ENCODE data around the gene ALPK1. TPM values are rescaled to one million over a fixed set of nuclear protein-coding genes. Genes with fewer than 3 reads are reported as not detected.
"Not testable (repeated sequence)": the region's sequence is repeated elsewhere in the genome, so short reads cannot be mapped to it uniquely, and the experiment has no call there.

The ALPK1 gene
- total and polyA plus RNA-seq, 2 donors = 11.8 to 34.0 TPM

DNA sequence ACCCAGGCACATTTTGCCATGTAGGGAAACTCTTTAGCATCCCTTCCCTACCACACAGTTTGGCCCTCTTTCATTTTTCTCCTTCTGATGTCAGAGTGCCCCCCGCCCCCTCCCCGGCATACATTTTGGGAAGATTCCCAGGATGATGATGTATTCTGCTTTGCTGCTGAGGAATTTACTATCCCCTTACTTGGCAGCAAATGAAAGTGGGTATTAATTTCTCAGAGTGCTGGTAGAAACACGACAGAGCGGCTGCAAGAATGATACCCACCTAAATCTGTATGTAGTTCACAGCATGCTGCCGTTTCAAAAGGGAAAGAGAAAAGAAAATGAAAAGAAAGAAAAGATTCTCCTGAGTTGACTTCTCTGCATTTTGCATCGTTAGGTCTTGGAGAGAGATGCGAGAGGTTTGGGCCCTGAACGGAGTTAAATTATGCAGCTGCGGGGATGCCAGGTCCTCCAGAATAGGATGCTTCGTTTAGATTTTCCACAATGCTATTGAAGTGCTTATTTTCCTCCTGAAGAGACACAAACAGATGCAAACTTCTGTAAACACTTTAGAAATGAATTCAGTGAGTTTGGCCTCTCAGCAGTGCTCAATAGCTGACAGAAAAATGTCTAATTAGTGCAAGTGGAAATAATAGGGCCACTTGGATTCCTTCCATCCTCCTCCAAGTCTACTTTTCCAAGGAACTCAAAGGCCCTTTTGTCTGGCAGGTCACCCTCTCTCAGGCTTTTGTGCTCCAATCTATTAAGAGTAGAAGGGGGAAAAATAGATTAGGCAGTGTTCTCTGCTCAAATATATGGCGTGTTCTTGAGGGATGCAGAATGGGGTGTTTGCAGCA lies 106.2 kb downstream of the ALPK1 start:
- no peaks in the 10 kb centered on the region for H3K4me1 ChIP-seq (ENCODE audit: insufficient read depth)
- 29% methylated on average over 11 of the region's 11 CpGs for WGBS
- DNase-seq (ENCODE audit: extremely low spot score) = peak; percentile 10
- H3K36me3 ChIP-seq (ENCODE audit: insufficient read depth) = no peaks in the 10 kb centered on the region
- H3K4me3 ChIP-seq (ENCODE audit: low read depth, low read length) = no peak overlapping the region
- H3K27ac ChIP-seq (ENCODE audit: low read depth) = no peak overlapping the region

DNA sequence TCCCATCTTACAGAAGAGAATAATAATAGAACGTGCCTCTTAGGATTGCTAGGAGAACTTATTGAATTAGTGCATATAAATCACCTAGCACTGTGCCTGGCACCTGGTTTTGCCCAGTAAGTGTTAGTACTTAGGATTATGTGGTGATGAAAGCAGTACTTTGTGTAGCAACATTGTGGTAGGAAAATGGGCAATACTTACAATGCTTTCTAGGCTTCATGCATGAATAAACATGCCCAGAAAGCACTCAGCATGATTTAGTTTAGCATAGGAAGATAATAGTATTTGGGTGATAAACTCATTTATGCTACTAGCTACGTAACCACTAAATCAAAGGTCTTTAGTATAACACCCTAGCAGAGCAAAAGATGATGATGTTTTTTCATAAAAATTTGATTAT lies 113.2 kb downstream of the ALPK1 start:
- no peak for DNase-seq (ENCODE audit: extremely low spot score)
- Histone ChIP-seq H3K4me1 (ENCODE audit: insufficient read depth) (no peaks in the 10 kb centered on the region), H3K27ac (ENCODE audit: low read depth) (no peak overlapping the region), H3K4me3 (ENCODE audit: low read depth, low read length) (no peak overlapping the region), H3K36me3 (ENCODE audit: insufficient read depth) (no peaks in the 10 kb centered on the region)
- 76% methylated on average over 2 of the region's 2 CpGs for WGBS

DNA sequence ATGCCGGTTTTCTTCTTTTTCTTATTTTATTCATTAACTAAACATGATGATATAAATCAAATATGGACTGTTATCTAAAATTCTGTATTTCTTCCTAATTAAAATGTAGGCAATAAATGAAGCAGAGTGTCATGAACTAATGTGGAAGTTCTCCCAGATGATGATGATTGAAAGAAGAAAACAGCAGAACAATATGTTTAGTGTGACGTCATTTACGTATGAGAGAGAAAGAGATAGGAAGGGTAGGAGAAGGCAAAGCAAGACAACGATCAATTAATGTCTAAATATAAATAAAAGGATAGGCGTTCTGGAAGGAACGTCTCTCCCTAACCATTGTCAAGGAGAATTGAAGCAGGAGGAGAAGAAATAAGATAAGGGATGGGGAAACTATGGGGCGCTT lies 113.6 kb downstream of the ALPK1 start:
- no peaks in the 10 kb centered on the region for H3K36me3 ChIP-seq (ENCODE audit: insufficient read depth)
- H3K4me1 ChIP-seq (ENCODE audit: insufficient read depth) = no peaks in the 10 kb centered on the region
- WGBS = 90% methylated on average over 7 of the region's 7 CpGs
- H3K4me3 ChIP-seq (ENCODE audit: low read depth, low read length) = no peak overlapping the region
- DNase-seq (ENCODE audit: extremely low spot score) = no peak
- H3K27ac ChIP-seq (ENCODE audit: low read depth) = no peak overlapping the region

GRCh38 chr4:112411781-112412550 lies 114.8 kb downstream of the ALPK1 start:
- Histone ChIP-seq H3K36me3 (ENCODE audit: insufficient read depth) (no peaks in the 10 kb centered on the region), H3K4me3 (ENCODE audit: low read depth, low read length) (no peak overlapping the region), H3K4me1 (ENCODE audit: insufficient read depth) (no peaks in the 10 kb centered on the region), H3K27ac (ENCODE audit: low read depth) (no peak overlapping the region)
- no peak for DNase-seq (ENCODE audit: extremely low spot score)
- WGBS = 78% methylated on average over 32 of the region's 32 CpGs

- no peaks in the 10 kb centered on the region for H3K36me3 ChIP-seq (ENCODE audit: insufficient read depth)
- WGBS = 95% methylated on average over 3 of the region's 3 CpGs
Observed at GRCh38 chr4:112416464-112416863, 119.3 kb downstream of the ALPK1 start.

DNA sequence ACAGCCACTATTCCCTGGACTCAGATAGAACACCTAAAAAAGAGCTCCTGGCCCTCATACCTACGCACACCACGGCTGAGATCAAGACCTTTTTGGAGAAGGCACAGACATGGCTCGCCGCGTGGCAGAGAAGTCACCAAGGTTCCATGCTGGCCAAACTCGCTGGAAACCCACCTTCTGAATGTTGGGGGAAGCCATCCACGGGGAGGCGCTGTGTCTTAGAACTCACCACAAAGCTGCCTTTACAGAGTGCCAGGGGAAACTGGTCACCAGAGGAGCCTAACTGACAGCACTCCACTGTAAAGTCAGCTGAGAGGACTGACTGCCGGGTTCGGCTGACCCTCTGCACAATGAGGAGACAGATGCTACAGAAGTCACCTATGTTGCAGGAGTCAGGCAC lies 120.9 kb downstream of the ALPK1 start:
- Histone ChIP-seq H3K27ac (ENCODE audit: low read depth) (no peak overlapping the region), H3K4me3 (ENCODE audit: low read depth, low read length) (no peak overlapping the region), H3K4me1 (ENCODE audit: insufficient read depth) (no peaks in the 10 kb centered on the region), H3K36me3 (ENCODE audit: insufficient read depth) (peaks cover 4% of the 10 kb centered on the region)
- DNase-seq (ENCODE audit: extremely low spot score) = no peak
- WGBS = 62% methylated on average over 10 of the region's 10 CpGs

More at GRCh38 chr4:112416464-112416863, 119.3 kb downstream of the ALPK1 start:
- Histone ChIP-seq H3K4me3 (ENCODE audit: low read depth, low read length) (no peak overlapping the region), H3K4me1 (ENCODE audit: insufficient read depth) (no peaks in the 10 kb centered on the region), H3K27ac (ENCODE audit: low read depth) (no peak overlapping the region)
- no peak for DNase-seq (ENCODE audit: extremely low spot score)

DNA sequence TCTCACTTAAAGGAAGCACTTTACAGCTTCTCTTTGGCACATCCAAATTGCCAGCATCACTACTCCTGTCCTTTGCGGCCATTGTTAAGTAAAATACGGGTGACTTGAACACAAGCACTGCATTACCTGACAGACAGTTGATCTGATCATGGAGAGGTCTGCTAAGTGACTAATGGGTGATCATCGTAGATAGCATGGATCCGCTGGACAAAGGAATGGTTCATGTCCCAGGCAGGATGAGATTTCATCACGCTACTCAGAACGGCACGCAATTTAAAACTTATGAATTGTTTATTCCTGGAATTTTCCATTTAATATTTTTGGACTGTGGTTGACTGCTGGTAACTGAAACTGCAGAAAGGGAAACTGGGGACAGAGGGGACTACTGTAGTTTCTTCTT lies 124.7 kb downstream of the ALPK1 start:
- WGBS = 85% methylated on average over 7 of the region's 7 CpGs
- peaks cover 4% of the 10 kb centered on the region for H3K36me3 ChIP-seq (ENCODE audit: insufficient read depth)
- H3K4me1 ChIP-seq (ENCODE audit: insufficient read depth) = no peaks in the 10 kb centered on the region
- no peak overlapping the region for H3K4me3 ChIP-seq (ENCODE audit: low read depth, low read length)
- no peak for DNase-seq (ENCODE audit: extremely low spot score)
- H3K27ac ChIP-seq (ENCODE audit: low read depth) = no peak overlapping the region

GRCh38 chr4:112422644-112423043 lies 125.5 kb downstream of the ALPK1 start:
- 80% methylated on average over 2 of the region's 2 CpGs for WGBS
- Histone ChIP-seq H3K4me1 (ENCODE audit: insufficient read depth) (no peaks in the 10 kb centered on the region), H3K4me3 (ENCODE audit: low read depth, low read length) (no peak overlapping the region), H3K27ac (ENCODE audit: low read depth) (no peak overlapping the region), H3K36me3 (ENCODE audit: insufficient read depth) (peaks cover 4% of the 10 kb centered on the region)
- no peak for DNase-seq (ENCODE audit: extremely low spot score)

- no peak for DNase-seq (ENCODE audit: extremely low spot score)
- WGBS = 94% methylated on average over 1 of the region's 1 CpG
- no peak overlapping the region for H3K4me3 ChIP-seq (ENCODE audit: low read depth, low read length)
- peaks cover 4% of the 10 kb centered on the region for H3K36me3 ChIP-seq (ENCODE audit: insufficient read depth)
- no peaks in the 10 kb centered on the region for H3K4me1 ChIP-seq (ENCODE audit: insufficient read depth)
- H3K27ac ChIP-seq (ENCODE audit: low read depth) = no peak overlapping the region
Observed at GRCh38 chr4:112423591-112423990, 126.4 kb downstream of the ALPK1 start.

DNA sequence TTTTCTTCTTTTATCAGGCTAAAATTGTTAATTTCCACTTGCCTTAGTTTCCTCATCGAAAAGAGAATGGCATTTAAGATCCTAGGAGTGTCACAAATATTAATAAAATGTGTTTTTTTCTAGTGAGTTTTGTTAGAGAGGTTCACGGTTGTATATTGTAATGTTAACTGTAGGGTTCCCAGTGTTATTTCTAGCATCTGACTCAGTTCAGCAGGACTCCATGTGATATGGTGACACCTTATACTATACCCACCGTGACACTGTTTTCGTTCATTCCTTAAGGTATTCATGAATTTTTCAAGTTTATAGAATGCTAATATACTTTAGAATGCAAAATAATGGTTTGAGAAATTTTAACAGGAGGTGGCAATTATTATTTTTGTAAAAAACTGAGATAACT lies 128.7 kb downstream of the ALPK1 start:
- Histone ChIP-seq H3K4me1 (ENCODE audit: insufficient read depth) (no peaks in the 10 kb centered on the region), H3K4me3 (ENCODE audit: low read depth, low read length) (no peak overlapping the region), H3K36me3 (ENCODE audit: insufficient read depth) (peaks cover 4% of the 10 kb centered on the region), H3K27ac (ENCODE audit: low read depth) (no peak overlapping the region)
- DNase-seq (ENCODE audit: extremely low spot score) = no peak
- 81% methylated on average over 4 of the region's 4 CpGs for WGBS

DNA sequence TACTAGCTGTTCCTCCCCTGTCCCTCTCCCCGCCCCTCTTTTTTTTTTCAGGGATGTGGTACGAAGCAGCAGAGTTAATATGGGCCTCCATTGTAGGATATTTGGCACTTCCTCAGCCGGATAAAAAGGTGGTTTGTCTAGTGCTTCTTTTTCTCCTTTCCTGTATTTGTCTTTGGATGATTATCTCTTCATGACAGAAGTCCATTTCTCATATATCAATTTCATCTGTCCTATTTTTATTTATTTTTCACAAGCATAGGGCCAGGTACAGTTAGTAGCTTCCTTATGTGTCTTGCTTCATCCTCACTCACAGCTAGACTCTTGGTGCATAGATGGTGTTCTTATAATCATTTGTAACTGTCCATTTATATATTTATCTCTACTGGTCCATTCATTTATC lies 129.2 kb downstream of the ALPK1 start:
- Histone ChIP-seq H3K36me3 (ENCODE audit: insufficient read depth) (peaks cover 4% of the 10 kb centered on the region), H3K4me1 (ENCODE audit: insufficient read depth) (no peaks in the 10 kb centered on the region), H3K4me3 (ENCODE audit: low read depth, low read length) (no peak overlapping the region), H3K27ac (ENCODE audit: low read depth) (no peak overlapping the region)
- DNase-seq (ENCODE audit: extremely low spot score) = no peak
- WGBS = 87% methylated on average over 3 of the region's 3 CpGs

- 46% methylated on average over 4 of the region's 4 CpGs for WGBS
- H3K27ac ChIP-seq (ENCODE audit: low read depth) = no peak overlapping the region
- DNase-seq (ENCODE audit: extremely low spot score) = no peak
- no peak overlapping the region for H3K4me3 ChIP-seq (ENCODE audit: low read depth, low read length)
- H3K4me1 ChIP-seq (ENCODE audit: insufficient read depth) = no peaks in the 10 kb centered on the region
- H3K36me3 ChIP-seq (ENCODE audit: insufficient read depth) = peaks cover 3% of the 10 kb centered on the region
Observed at GRCh38 chr4:112431158-112431557, 134.0 kb downstream of the ALPK1 start.

DNA sequence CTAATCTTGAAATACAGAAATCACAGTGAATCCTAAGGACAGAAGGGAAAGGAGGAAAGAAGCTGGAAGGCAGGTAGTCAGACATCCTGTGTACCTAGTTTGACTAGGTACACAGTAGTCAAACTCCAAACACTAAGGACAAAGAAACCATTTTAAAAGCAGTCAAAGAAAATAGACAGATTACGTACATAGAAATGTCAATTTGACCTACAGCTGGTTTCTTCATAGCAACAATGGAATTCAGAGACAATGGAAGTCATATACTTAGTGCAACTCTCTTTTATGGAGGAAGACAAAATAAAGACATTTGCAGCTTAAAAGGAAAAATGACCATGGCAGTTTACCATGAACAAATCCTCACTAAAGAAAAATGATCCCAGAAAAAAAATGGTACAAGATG lies 139.8 kb downstream of the ALPK1 start:
- H3K27ac ChIP-seq (ENCODE audit: low read depth) = no peak overlapping the region
- H3K36me3 ChIP-seq (ENCODE audit: insufficient read depth) = peaks cover 6% of the 10 kb centered on the region
- H3K4me3 ChIP-seq (ENCODE audit: low read depth, low read length) = no peak overlapping the region
- H3K4me1 ChIP-seq (ENCODE audit: insufficient read depth) = no peaks in the 10 kb centered on the region
- 100% methylated on average over 1 of the region's 1 CpG for WGBS
- no peak for DNase-seq (ENCODE audit: extremely low spot score)

GRCh38 chr4:112442226-112442625 lies 145.1 kb downstream of the ALPK1 start:
- H3K4me1 ChIP-seq (ENCODE audit: insufficient read depth); H3K36me3 ChIP-seq (ENCODE audit: insufficient read depth); H3K4me3 ChIP-seq (ENCODE audit: low read depth, low read length); H3K27ac ChIP-seq (ENCODE audit: low read depth); DNase-seq (ENCODE audit: extremely low spot score): not testable (repeated sequence)
- WGBS = 88% methylated on average over 2 of the region's 2 CpGs

All from urinary bladder (tissue), 4 donors.